ENCODE data around the gene B4GAT1. TPM values are rescaled to one million over a fixed set of nuclear protein-coding genes. Genes with fewer than 3 reads are reported as not detected.
A peak's percentile ranks its signal among the peaks of the same experiment; 100 is the strongest.

The B4GAT1 gene
- total and polyA plus RNA-seq, 9 of the 15 experiments (the other 6 are each of a cell fraction or from before 2014, with no cell fraction given) = 0.86 to 9.5 (median 3.8) TPM

- TF ChIP-seq DEAF1 (CRISPR knock-in tag; IDR thresholded peaks at IDR 0.05) (peak; percentile 96), ELF4 (CRISPR knock-in tag; IDR thresholded peaks at IDR 0.05) (no peak), PRMT5 (CRISPR knock-in tag; IDR thresholded peaks at IDR 0.05) (no peak), HDGF (IDR thresholded peaks at IDR 0.05) (0 out of 2 replicates have a peak, but pooled peaks have one; percentile 50), NCOA6 (IDR thresholded peaks at IDR 0.05) (no peak), HDAC3 (IDR thresholded peaks at IDR 0.05; ENCODE audit: borderline replicate concordance, partially characterized antibody) (no peak), RHOXF2B (CRISPR knock-in tag; conservative IDR thresholded peaks at IDR 0.05) (no peak), ILK (tag; IDR thresholded peaks at IDR 0.05; ENCODE audit: borderline replicate concordance, low read depth) (no peak), EWSR1 (IDR thresholded peaks at IDR 0.05; ENCODE audit: borderline replicate concordance, low read depth, partially characterized antibody) (no peak), SREBF2 (CRISPR knock-in tag; IDR thresholded peaks at IDR 0.05) (no peak), FOXJ3 (CRISPR knock-in tag; IDR thresholded peaks at IDR 0.05) (no peak), ZNF174 (CRISPR knock-in tag; IDR thresholded peaks at IDR 0.05) (no peak), GTF2F1 (IDR thresholded peaks at IDR 0.05; ENCODE audit: low read depth, low read length) (no peak), HDAC1 (IDR thresholded peaks at IDR 0.05) (peak in 1 of 2 experiments; percentile 93; a peak in 2 of 4 replicates), CHD4 (IDR thresholded peaks at IDR 0.05; ENCODE audit: insufficient read depth, insufficient replicate concordance, low read depth, low read length, poor library complexity, severe bottlenecking) (no peak), GATAD2A (IDR thresholded peaks at IDR 0.05) (peak; percentile 92), THRAP3 (IDR thresholded peaks at IDR 0.05; ENCODE audit: borderline replicate concordance) (peak; percentile 53; the same call in 1 of the 2 replicates), RFX7 (CRISPR knock-in tag; IDR thresholded peaks at IDR 0.05) (no peak), ZC3H4 (CRISPR knock-in tag; IDR thresholded peaks at IDR 0.05; ENCODE audit: borderline replicate concordance) (no peak), LARP7 (IDR thresholded peaks at IDR 0.05) (peak; percentile 90; the same call in 1 of the 2 replicates)
- TF ChIP-seq, protein P1, sequence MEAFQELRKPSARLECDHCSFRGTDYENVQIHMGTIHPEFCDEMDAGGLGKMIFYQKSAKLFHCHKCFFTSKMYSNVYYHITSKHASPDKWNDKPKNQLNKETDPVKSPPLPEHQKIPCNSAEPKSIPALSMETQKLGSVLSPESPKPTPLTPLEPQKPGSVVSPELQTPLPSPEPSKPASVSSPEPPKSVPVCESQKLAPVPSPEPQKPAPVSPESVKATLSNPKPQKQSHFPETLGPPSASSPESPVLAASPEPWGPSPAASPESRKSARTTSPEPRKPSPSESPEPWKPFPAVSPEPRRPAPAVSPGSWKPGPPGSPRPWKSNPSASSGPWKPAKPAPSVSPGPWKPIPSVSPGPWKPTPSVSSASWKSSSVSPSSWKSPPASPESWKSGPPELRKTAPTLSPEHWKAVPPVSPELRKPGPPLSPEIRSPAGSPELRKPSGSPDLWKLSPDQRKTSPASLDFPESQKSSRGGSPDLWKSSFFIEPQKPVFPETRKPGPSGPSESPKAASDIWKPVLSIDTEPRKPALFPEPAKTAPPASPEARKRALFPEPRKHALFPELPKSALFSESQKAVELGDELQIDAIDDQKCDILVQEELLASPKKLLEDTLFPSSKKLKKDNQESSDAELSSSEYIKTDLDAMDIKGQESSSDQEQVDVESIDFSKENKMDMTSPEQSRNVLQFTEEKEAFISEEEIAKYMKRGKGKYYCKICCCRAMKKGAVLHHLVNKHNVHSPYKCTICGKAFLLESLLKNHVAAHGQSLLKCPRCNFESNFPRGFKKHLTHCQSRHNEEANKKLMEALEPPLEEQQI (IDR thresholded peaks at IDR 0.05) = no peak
- TF ChIP-seq, protein P2, sequence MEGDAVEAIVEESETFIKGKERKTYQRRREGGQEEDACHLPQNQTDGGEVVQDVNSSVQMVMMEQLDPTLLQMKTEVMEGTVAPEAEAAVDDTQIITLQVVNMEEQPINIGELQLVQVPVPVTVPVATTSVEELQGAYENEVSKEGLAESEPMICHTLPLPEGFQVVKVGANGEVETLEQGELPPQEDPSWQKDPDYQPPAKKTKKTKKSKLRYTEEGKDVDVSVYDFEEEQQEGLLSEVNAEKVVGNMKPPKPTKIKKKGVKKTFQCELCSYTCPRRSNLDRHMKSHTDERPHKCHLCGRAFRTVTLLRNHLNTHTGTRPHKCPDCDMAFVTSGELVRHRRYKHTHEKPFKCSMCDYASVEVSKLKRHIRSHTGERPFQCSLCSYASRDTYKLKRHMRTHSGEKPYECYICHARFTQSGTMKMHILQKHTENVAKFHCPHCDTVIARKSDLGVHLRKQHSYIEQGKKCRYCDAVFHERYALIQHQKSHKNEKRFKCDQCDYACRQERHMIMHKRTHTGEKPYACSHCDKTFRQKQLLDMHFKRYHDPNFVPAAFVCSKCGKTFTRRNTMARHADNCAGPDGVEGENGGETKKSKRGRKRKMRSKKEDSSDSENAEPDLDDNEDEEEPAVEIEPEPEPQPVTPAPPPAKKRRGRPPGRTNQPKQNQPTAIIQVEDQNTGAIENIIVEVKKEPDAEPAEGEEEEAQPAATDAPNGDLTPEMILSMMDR (IDR thresholded peaks at IDR 0.05 in 2 of 3, conservative IDR thresholded peaks at IDR 0.05 in 1 of 3; ENCODE audit: insufficient read depth in 2 of 3, low read depth in 1 of 3, low read length in 3 of 3) = peak; percentile 11 to 97 (median 96); a peak in 5 of 6 replicates
- TF ChIP-seq, protein P3, sequence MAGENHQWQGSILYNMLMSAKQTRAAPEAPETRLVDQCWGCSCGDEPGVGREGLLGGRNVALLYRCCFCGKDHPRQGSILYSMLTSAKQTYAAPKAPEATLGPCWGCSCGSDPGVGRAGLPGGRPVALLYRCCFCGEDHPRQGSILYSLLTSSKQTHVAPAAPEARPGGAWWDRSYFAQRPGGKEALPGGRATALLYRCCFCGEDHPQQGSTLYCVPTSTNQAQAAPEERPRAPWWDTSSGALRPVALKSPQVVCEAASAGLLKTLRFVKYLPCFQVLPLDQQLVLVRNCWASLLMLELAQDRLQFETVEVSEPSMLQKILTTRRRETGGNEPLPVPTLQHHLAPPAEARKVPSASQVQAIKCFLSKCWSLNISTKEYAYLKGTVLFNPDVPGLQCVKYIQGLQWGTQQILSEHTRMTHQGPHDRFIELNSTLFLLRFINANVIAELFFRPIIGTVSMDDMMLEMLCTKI (IDR thresholded peaks at IDR 0.05; ENCODE audit: partially characterized antibody) = no peak
Measured at GRCh38 chr11:66311965-66312548, 35.4 kb downstream of the B4GAT1 start (continued).
